BLaER1 (cell line): ENCODE measurements around the gene ZNF598.

Experiments used
- H3K27ac ChIP-seq: shearing (Covaris generic); formaldehyde crosslinking; 2 replicates; pipeline ENCODE4 v1.8.1; 2022
- H3K27me3 ChIP-seq: shearing (Covaris generic); formaldehyde crosslinking; 2 replicates; pipeline ENCODE4 v1.8.1; 2022
- H3K36me3 ChIP-seq: shearing (Covaris generic); formaldehyde crosslinking; 2 replicates; pipeline ENCODE4 v1.8.1; 2022
- H3K4me1 ChIP-seq: shearing (Covaris generic); formaldehyde crosslinking; 2 replicates; pipeline ENCODE4 v1.8.1; 2022
- H3K4me2 ChIP-seq: shearing (Covaris generic); formaldehyde crosslinking; 2 replicates; pipeline ENCODE4 v1.8.1; 2022
- H3K4me3 ChIP-seq: shearing (Covaris generic); formaldehyde crosslinking; 2 replicates; pipeline ENCODE4 v1.8.1; 2022
- H3K9ac ChIP-seq: shearing (Covaris generic); formaldehyde crosslinking; 2 replicates; pipeline ENCODE4 v1.8.1; 2022
- H3K9me3 ChIP-seq: shearing (Covaris generic); formaldehyde crosslinking; 2 replicates; pipeline ENCODE4 v1.8.1; 2022
- H4K20me1 ChIP-seq: shearing (Covaris generic); formaldehyde crosslinking; 2 replicates; pipeline ENCODE4 v1.8.1; 2022
- Cebpa-rat ChIP-seq: shearing (Covaris generic); IDR thresholded peaks from 2 replicates; pipeline ENCODE4 v1.8.1; 2022

Gene ZNF598

GRCh38 chr16:2009164-2009711 is 383 bp downstream of the ZNF598 start:
- Histone ChIP-seq H3K36me3 (peaks cover 18% of the 10 kb centered on the region), H3K27me3 (no peaks in the 10 kb centered on the region), H3K4me2 (peak overlapping the region; percentile 97), H3K9ac (peak overlapping the region; percentile 94), H3K27ac (peak overlapping the region; percentile 91), H3K4me1 (peaks cover 55% of the 10 kb centered on the region), H4K20me1 (peaks cover 52% of the 10 kb centered on the region), H3K4me3 (peak overlapping the region; percentile 98), H3K9me3 (no peaks in the 10 kb centered on the region)
- no peak for TF ChIP-seq Cebpa-rat

- no peaks in the 10 kb centered on the region for H3K27me3 ChIP-seq
- peaks cover 18% of the 10 kb centered on the region for H3K36me3 ChIP-seq
- H3K27ac ChIP-seq: peak overlapping the region; percentile 91
- H3K4me1 ChIP-seq: peaks cover 60% of the 10 kb centered on the region
- peak overlapping the region; percentile 98 for H3K4me3 ChIP-seq
- peak overlapping the region; percentile 94 for H3K9ac ChIP-seq
- peaks cover 58% of the 10 kb centered on the region for H4K20me1 ChIP-seq
- peak overlapping the region; percentile 97 for H3K4me2 ChIP-seq
- H3K9me3 ChIP-seq: no peaks in the 10 kb centered on the region
- 0 out of 2 replicates have a peak, but pooled peaks have one; percentile 14 for TF ChIP-seq Cebpa-rat
Observed at GRCh38 chr16:2008631-2009163, 924 bp downstream of the ZNF598 start.

GRCh38 chr16:2008009-2008526 is 1.6 kb downstream of the ZNF598 start:
- Histone ChIP-seq H3K9me3 (no peaks in the 10 kb centered on the region), H3K4me3 (peak overlapping the region; percentile 98), H3K27me3 (no peaks in the 10 kb centered on the region), H3K36me3 (peaks cover 24% of the 10 kb centered on the region), H4K20me1 (peaks cover 64% of the 10 kb centered on the region), H3K4me1 (peaks cover 65% of the 10 kb centered on the region), H3K27ac (peak overlapping the region; percentile 91), H3K4me2 (peak overlapping the region; percentile 97), H3K9ac (peak overlapping the region; percentile 94)
- no peak for TF ChIP-seq Cebpa-rat

- Histone ChIP-seq H3K27ac (peak overlapping the region; percentile 91), H3K9me3 (no peaks in the 10 kb centered on the region), H3K4me2 (peak overlapping the region; percentile 97), H3K36me3 (peaks cover 32% of the 10 kb centered on the region), H3K4me3 (peak overlapping the region; percentile 98), H3K9ac (peak overlapping the region; percentile 94), H4K20me1 (peaks cover 72% of the 10 kb centered on the region), H3K27me3 (no peaks in the 10 kb centered on the region), H3K4me1 (peaks cover 65% of the 10 kb centered on the region)
- TF ChIP-seq Cebpa-rat: no peak
Observed at GRCh38 chr16:2007081-2007836, 2.4 kb downstream of the ZNF598 start.

GRCh38 chr16:2006317-2006716 is 3.3 kb downstream of the ZNF598 start:
- Histone ChIP-seq H3K36me3 (peaks cover 42% of the 10 kb centered on the region), H4K20me1 (peaks cover 82% of the 10 kb centered on the region), H3K4me3 (no peak overlapping the region)

GRCh38 chr16:2005646-2006045 is 4.0 kb downstream of the ZNF598 start:
- Histone ChIP-seq H3K9me3 (no peaks in the 10 kb centered on the region), H4K20me1 (peaks cover 88% of the 10 kb centered on the region), H3K9ac (peak overlapping the region; percentile 65), H3K4me2 (peak overlapping the region; percentile 97), H3K36me3 (peaks cover 48% of the 10 kb centered on the region), H3K27ac (peak overlapping the region; percentile 71), H3K4me3 (peak overlapping the region; percentile 46), H3K27me3 (no peaks in the 10 kb centered on the region), H3K4me1 (peaks cover 62% of the 10 kb centered on the region)
- no peak for TF ChIP-seq Cebpa-rat

More at GRCh38 chr16:2006317-2006716, 3.3 kb downstream of the ZNF598 start:
- H3K4me1 ChIP-seq: peaks cover 65% of the 10 kb centered on the region
- H3K27me3 ChIP-seq: no peaks in the 10 kb centered on the region
- peak overlapping the region; percentile 71 for H3K27ac ChIP-seq
- no peak for TF ChIP-seq Cebpa-rat
- peak overlapping the region; percentile 94 for H3K9ac ChIP-seq
- H3K4me2 ChIP-seq: peak overlapping the region; percentile 97
- H3K9me3 ChIP-seq: no peaks in the 10 kb centered on the region

- peak overlapping the region; percentile 65 for H3K9ac ChIP-seq
- H3K4me1 ChIP-seq: peaks cover 55% of the 10 kb centered on the region
- H3K36me3 ChIP-seq: peaks cover 55% of the 10 kb centered on the region
- no peak for TF ChIP-seq Cebpa-rat
- H3K9me3 ChIP-seq: no peaks in the 10 kb centered on the region
- H4K20me1 ChIP-seq: peaks cover 93% of the 10 kb centered on the region
- H3K4me2 ChIP-seq: peak overlapping the region; percentile 97
- H3K27me3 ChIP-seq: no peaks in the 10 kb centered on the region
- H3K27ac ChIP-seq: peak overlapping the region; percentile 71
- H3K4me3 ChIP-seq: peak overlapping the region; percentile 46
Observed at GRCh38 chr16:2004795-2005517, 4.7 kb downstream of the ZNF598 start.

GRCh38 chr16:2003827-2004641 is 5.6 kb downstream of the ZNF598 start:
- no peaks in the 10 kb centered on the region for H3K9me3 ChIP-seq
- peak overlapping the region; percentile 97 for H3K4me2 ChIP-seq
- no peaks in the 10 kb centered on the region for H3K27me3 ChIP-seq
- peaks cover 98% of the 10 kb centered on the region for H4K20me1 ChIP-seq
- H3K4me3 ChIP-seq: no peak overlapping the region
- peaks cover 64% of the 10 kb centered on the region for H3K36me3 ChIP-seq
- 0 out of 2 replicates have a peak overlapping the region, but pooled peaks have one; percentile 71 for H3K27ac ChIP-seq
- peak overlapping the region; percentile 65 for H3K9ac ChIP-seq
- peaks cover 55% of the 10 kb centered on the region for H3K4me1 ChIP-seq
- no peak for TF ChIP-seq Cebpa-rat
